Suprapubic skin (tissue), 4 donors: ENCODE data around the gene GGTLC1.

Experiments used
- CTCF ChIP-seq, 2 donors: fragments of 200-600 bp in 1 of 2; fragments of 450-650 bp in 1 of 2; sonication (generic) in 1 of 2; IDR thresholded peaks; one replicate each; pipeline ENCODE4 v1.5.1; 2016 to 2019; ENCODE audit warnings: antibody characterized with exemption in 2 of 2, mild to moderate bottlenecking in 1 of 2, moderate library complexity in 1 of 2
- EP300 ChIP-seq: sonication (generic); formaldehyde crosslinking; IDR thresholded peaks from one replicate; pipeline ENCODE4 v1.6.1; 2017; ENCODE audit warnings: antibody characterized with exemption
- POLR2A ChIP-seq, 2 donors: fragments of 450-650 bp; IDR thresholded peaks; one replicate each; pipeline ENCODE4 v1.6.1; 2017; ENCODE audit warnings: antibody characterized with exemption in 2 of 2, mild to moderate bottlenecking in 2 of 2, moderate library complexity in 2 of 2
- POLR2AphosphoS5 ChIP-seq, 3 donors: sonication (generic); formaldehyde crosslinking; IDR thresholded peaks; one replicate each; pipeline ENCODE4 v1.6.1; 2017; ENCODE audit warnings: antibody characterized with exemption in 3 of 3

- TF ChIP-seq POLR2A (IDR thresholded peaks at IDR 0.05) (no peak), EP300 (no peak), CTCF (IDR thresholded peaks at IDR 0.05) (no peak), POLR2AphosphoS5 (IDR thresholded peaks at IDR 0.05) (no peak)
Measured at GRCh38 chr20:23959054-23959453, 29.5 kb downstream of the GGTLC1 start.
